ENCODE data around the gene ZNF516. TPM values are rescaled to one million over a fixed set of nuclear protein-coding genes. Genes with fewer than 3 reads are reported as not detected.

Gene ZNF516
- total RNA-seq, 1 donor: 16.3 TPM

GRCh38 chr18:76433788-76434187, 61.3 kb downstream of the ZNF516 start:
- Histone ChIP-seq H3K4me2 (ENCODE audit: insufficient read depth, low read length) (no peak overlapping the region), H3K27ac (ENCODE audit: low read depth, low read length) (no peak overlapping the region), H3K4me1 (ENCODE audit: insufficient read depth, low read length) (peaks cover 10% of the 10 kb centered on the region), H3K27me3 (ENCODE audit: insufficient read depth, low read length) (no peaks in the 10 kb centered on the region), H3K9me3 (ENCODE audit: low read depth, low read length) (no peaks in the 10 kb centered on the region), H4K20me1 (ENCODE audit: insufficient read depth, low read length) (peaks cover 47% of the 10 kb centered on the region), H3K36me3 (ENCODE audit: insufficient read depth, low read length) (peaks cover 4% of the 10 kb centered on the region), H2AFZ (ENCODE audit: low read length) (no peak overlapping the region), H3K4me3 (ENCODE audit: insufficient read depth, low read length) (no peak overlapping the region), H3K79me2 (ENCODE audit: insufficient read depth, low read length) (peaks cover 69% of the 10 kb centered on the region)
- TF ChIP-seq, protein P1, sequence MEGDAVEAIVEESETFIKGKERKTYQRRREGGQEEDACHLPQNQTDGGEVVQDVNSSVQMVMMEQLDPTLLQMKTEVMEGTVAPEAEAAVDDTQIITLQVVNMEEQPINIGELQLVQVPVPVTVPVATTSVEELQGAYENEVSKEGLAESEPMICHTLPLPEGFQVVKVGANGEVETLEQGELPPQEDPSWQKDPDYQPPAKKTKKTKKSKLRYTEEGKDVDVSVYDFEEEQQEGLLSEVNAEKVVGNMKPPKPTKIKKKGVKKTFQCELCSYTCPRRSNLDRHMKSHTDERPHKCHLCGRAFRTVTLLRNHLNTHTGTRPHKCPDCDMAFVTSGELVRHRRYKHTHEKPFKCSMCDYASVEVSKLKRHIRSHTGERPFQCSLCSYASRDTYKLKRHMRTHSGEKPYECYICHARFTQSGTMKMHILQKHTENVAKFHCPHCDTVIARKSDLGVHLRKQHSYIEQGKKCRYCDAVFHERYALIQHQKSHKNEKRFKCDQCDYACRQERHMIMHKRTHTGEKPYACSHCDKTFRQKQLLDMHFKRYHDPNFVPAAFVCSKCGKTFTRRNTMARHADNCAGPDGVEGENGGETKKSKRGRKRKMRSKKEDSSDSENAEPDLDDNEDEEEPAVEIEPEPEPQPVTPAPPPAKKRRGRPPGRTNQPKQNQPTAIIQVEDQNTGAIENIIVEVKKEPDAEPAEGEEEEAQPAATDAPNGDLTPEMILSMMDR (IDR thresholded peaks at IDR 0.05; ENCODE audit: extremely low read depth, low read depth, low read length): no peak
- DNase-seq (ENCODE audit: insufficient read length, low spot score, missing footprints): peak; percentile 5

- H3K36me3 ChIP-seq (ENCODE audit: insufficient read depth, low read length): peaks cover 4% of the 10 kb centered on the region
- no peak overlapping the region for H3K4me2 ChIP-seq (ENCODE audit: insufficient read depth, low read length)
- peaks cover 53% of the 10 kb centered on the region for H4K20me1 ChIP-seq (ENCODE audit: insufficient read depth, low read length)
- no peak overlapping the region for H2AFZ ChIP-seq (ENCODE audit: low read length)
- no peak for DNase-seq (ENCODE audit: insufficient read length, low spot score, missing footprints)
- no peak overlapping the region for H3K27ac ChIP-seq (ENCODE audit: low read depth, low read length)
- peaks cover 75% of the 10 kb centered on the region for H3K79me2 ChIP-seq (ENCODE audit: insufficient read depth, low read length)
- TF ChIP-seq, protein P1 (IDR thresholded peaks at IDR 0.05; ENCODE audit: extremely low read depth, low read depth, low read length): no peak
- no peaks in the 10 kb centered on the region for H3K27me3 ChIP-seq (ENCODE audit: insufficient read depth, low read length)
- H3K4me3 ChIP-seq (ENCODE audit: insufficient read depth, low read length): no peak overlapping the region
- no peaks in the 10 kb centered on the region for H3K9me3 ChIP-seq (ENCODE audit: low read depth, low read length)
- peaks cover 14% of the 10 kb centered on the region for H3K4me1 ChIP-seq (ENCODE audit: insufficient read depth, low read length)
Measured at GRCh38 chr18:76432970-76433767, 61.9 kb downstream of the ZNF516 start.

GRCh38 chr18:76432274-76432755, 62.7 kb downstream of the ZNF516 start:
- Histone ChIP-seq H3K4me2 (ENCODE audit: insufficient read depth, low read length) (no peak overlapping the region), H3K9me3 (ENCODE audit: low read depth, low read length) (no peaks in the 10 kb centered on the region), H3K4me1 (ENCODE audit: insufficient read depth, low read length) (peaks cover 15% of the 10 kb centered on the region), H3K27ac (ENCODE audit: low read depth, low read length) (no peak overlapping the region), H4K20me1 (ENCODE audit: insufficient read depth, low read length) (peaks cover 60% of the 10 kb centered on the region), H3K36me3 (ENCODE audit: insufficient read depth, low read length) (peaks cover 4% of the 10 kb centered on the region), H3K27me3 (ENCODE audit: insufficient read depth, low read length) (no peaks in the 10 kb centered on the region), H3K79me2 (ENCODE audit: insufficient read depth, low read length) (peaks cover 75% of the 10 kb centered on the region), H3K4me3 (ENCODE audit: insufficient read depth, low read length) (no peak overlapping the region), H2AFZ (ENCODE audit: low read length) (no peak overlapping the region)
- TF ChIP-seq, protein P1 (IDR thresholded peaks at IDR 0.05; ENCODE audit: extremely low read depth, low read depth, low read length): no peak
- DNase-seq (ENCODE audit: insufficient read length, low spot score, missing footprints): no peak

DNA sequence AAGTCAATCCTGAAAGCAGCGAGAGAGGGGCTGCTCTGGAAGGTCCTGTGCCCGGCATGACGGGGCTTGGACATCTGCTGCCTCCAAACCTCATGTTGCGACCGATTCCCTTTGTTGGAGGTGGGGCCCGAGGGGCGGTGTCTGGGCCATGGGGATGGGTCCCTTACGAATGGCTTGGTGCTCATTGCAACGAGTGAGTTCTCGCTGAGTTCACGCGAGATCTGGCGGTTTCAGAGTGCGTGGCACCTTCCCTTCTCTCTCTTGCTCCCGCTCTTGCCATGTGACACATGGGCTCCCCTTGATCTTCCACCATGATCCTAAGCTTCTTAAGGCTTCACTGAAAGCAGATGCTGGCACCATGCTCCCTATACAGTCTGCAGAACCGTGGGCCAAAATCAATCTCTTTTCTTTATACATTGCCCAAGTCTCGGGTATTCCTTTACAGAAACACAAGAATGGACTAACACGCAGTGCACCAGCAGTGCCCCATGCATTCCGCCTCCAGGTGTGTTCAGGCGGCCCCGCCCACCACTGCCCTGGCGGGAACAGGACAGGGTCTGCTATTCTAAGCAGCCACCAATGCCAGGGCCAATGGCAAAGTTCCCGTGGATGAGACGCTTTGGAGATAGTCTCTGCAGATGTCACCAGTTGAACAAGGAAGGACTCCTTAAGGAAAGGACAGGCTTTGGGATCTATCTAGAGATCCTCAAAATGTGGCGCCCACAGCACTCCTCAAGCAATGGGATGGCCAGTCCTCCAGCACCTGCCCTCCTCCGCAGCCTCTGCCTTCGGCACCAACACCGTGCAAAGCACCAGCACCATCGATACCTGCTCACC, 63.4 kb downstream of the ZNF516 start:
- Histone ChIP-seq H3K9me3 (ENCODE audit: low read depth, low read length) (no peaks in the 10 kb centered on the region), H4K20me1 (ENCODE audit: insufficient read depth, low read length) (peaks cover 66% of the 10 kb centered on the region), H3K27ac (ENCODE audit: low read depth, low read length) (no peak overlapping the region), H3K4me1 (ENCODE audit: insufficient read depth, low read length) (peaks cover 15% of the 10 kb centered on the region), H3K4me2 (ENCODE audit: insufficient read depth, low read length) (no peak overlapping the region), H2AFZ (ENCODE audit: low read length) (no peak overlapping the region), H3K4me3 (ENCODE audit: insufficient read depth, low read length) (no peak overlapping the region), H3K79me2 (ENCODE audit: insufficient read depth, low read length) (peaks cover 74% of the 10 kb centered on the region), H3K27me3 (ENCODE audit: insufficient read depth, low read length) (no peaks in the 10 kb centered on the region), H3K36me3 (ENCODE audit: insufficient read depth, low read length) (peaks cover 4% of the 10 kb centered on the region)
- DNase-seq (ENCODE audit: insufficient read length, low spot score, missing footprints): no peak
- TF ChIP-seq, protein P1 (IDR thresholded peaks at IDR 0.05; ENCODE audit: extremely low read depth, low read depth, low read length): no peak
